ENCODE measurements around the gene FOXJ1.

- no peak for TF ChIP-seq EP300 (IDR thresholded peaks at IDR 0.05; ENCODE audit: borderline replicate concordance in 1 of 2, low read depth in 1 of 2, low read length in 1 of 2)
- no peak for TF ChIP-seq CTCF (IDR thresholded peaks at IDR 0.05)
- TF ChIP-seq ZBTB33 (IDR thresholded peaks at IDR 0.05; ENCODE audit: borderline replicate concordance, low read depth), result no peak
- no peak for TF ChIP-seq FOXJ3 (CRISPR knock-in tag; IDR thresholded peaks at IDR 0.05)
- TF ChIP-seq IRF3 (IDR thresholded peaks at IDR 0.05; ENCODE audit: low read depth, low read length), result no peak
- TF ChIP-seq POLR2AphosphoS5 (IDR thresholded peaks at IDR 0.05; ENCODE audit: low read depth, low read length), result no peak
- no peak for TF ChIP-seq RCOR1 (IDR thresholded peaks at IDR 0.05; ENCODE audit: low read length)
- TF ChIP-seq RAD21 (IDR thresholded peaks at IDR 0.05; ENCODE audit: low read length), result no peak
- no peak for TF ChIP-seq SMC3 (IDR thresholded peaks at IDR 0.05; ENCODE audit: low read depth, low read length)
- TF ChIP-seq TCF12 (IDR thresholded peaks at IDR 0.05), result no peak
- TF ChIP-seq MEF2A (IDR thresholded peaks at IDR 0.05; ENCODE audit: borderline replicate concordance, low read depth), result no peak
- no peak for TF ChIP-seq MAX (IDR thresholded peaks at IDR 0.05; ENCODE audit: low read depth)
Measured at GRCh38 chr17:76164331-76164730, 23.3 kb upstream of the FOXJ1 start.
